Spleen (tissue), 11 donors: ENCODE measurements around the gene CRACR2A. TPM values are rescaled to one million over a fixed set of nuclear protein-coding genes. Genes with fewer than 3 reads are reported as not detected.

Source experiments
- DNase-seq: peaks from one replicate; pipeline ENCODE4 v3.0.0-alpha.2; 2020
- H3K27ac ChIP-seq, 8 donors: fragments of 200-600 bp; sonication (generic) in 7 of 8; 1 replicate in 4 of 8; 2 replicates in 4 of 8; pipeline versions ENCODE4 v1.5.0 to v1.8.0; 2016 to 2021; ENCODE audit warnings: inconsistent platforms in 4 of 8, mild to moderate bottlenecking in 4 of 8, moderate library complexity in 1 of 8
- H3K27me3 ChIP-seq, 7 donors: fragments of 200-600 bp; sonication (generic) in 6 of 7; replicated peaks in 1 of 7; 1 replicate in 4 of 7; 2 replicates in 3 of 7; pipeline versions ENCODE4 v1.5.0 to v1.8.0; 2016 to 2021; ENCODE audit warnings: inconsistent platforms in 3 of 7, mild to moderate bottlenecking in 1 of 7
- H3K36me3 ChIP-seq, 6 donors: fragments of 200-600 bp; sonication (generic) in 5 of 6; 1 replicate in 4 of 6; 2 replicates in 2 of 6; pipeline versions ENCODE4 v1.5.0 to v1.8.0; 2016 to 2021; ENCODE audit warnings: inconsistent platforms in 2 of 6
- H3K4me1 ChIP-seq, 6 donors: fragments of 200-600 bp; sonication (generic) in 5 of 6; 1 replicate in 3 of 6; 2 replicates in 3 of 6; pipeline versions ENCODE4 v1.5.0 to v1.8.0; 2016 to 2021; ENCODE audit warnings: inconsistent platforms in 3 of 6
- H3K4me3 ChIP-seq, 8 donors: fragments of 200-600 bp; sonication (generic) in 7 of 8; 1 replicate in 4 of 8; 2 replicates in 4 of 8; pipeline versions ENCODE4 v1.5.0 to v1.8.0; 2016 to 2021; ENCODE audit warnings: inconsistent platforms in 4 of 8, mild to moderate bottlenecking in 4 of 8, moderate library complexity in 2 of 8
- H3K9me3 ChIP-seq, 8 donors: fragments of 200-600 bp; sonication (generic) in 7 of 8; 1 replicate in 4 of 8; 2 replicates in 4 of 8; pipeline versions ENCODE4 v1.5.0 to v1.8.0; 2016 to 2021; ENCODE audit warnings: inconsistent platforms in 4 of 8
- POLR2A ChIP-seq, 3 donors: fragments of 450-650 bp; IDR thresholded peaks; one replicate each; pipeline ENCODE4 v1.5.1; 2017; ENCODE audit warnings: antibody characterized with exemption in 3 of 3, mild to moderate bottlenecking in 1 of 3
- POLR2AphosphoS5 ChIP-seq, 3 donors: sonication (generic); formaldehyde crosslinking; IDR thresholded peaks; one replicate each; pipeline ENCODE4 v1.5.1; 2017; ENCODE audit warnings: antibody characterized with exemption in 3 of 3
- WGBS, 5 donors: extraction: QIAGEN DNeasy Blood & Tissue Kit in 3 of 5; methylation state at CpG; one replicate each; pipeline versions ENCODE4 v1.1.5 to v1.1.7; 2013 to 2018; 5-methylcytosine and 5-hydroxymethylcytosine counted together
- intact Hi-C: fragments of 100-400 bp; cut with DNase I; formaldehyde crosslinking; loops from one replicate; pipeline ENCODE4 v1.15.0; 2023; ENCODE audit warnings: low total_unique reads
- polyA plus RNA-seq, 3 donors: library from polyadenylated mRNA; stranded (reverse); fragments of 200-250 nt; gene quantifications; one replicate each; pipeline ENCODE4 v1.2.1, GENCODE V29; 2013
- total RNA-seq, 7 donors: library from RNA; depleted of rRNA in 3 of 7; stranded (reverse); fragments of >200 nt in 3 of 7; fragmentation: NEBNext Ultra II Directional in 4 of 7; extraction: Animal tissue kit (Norgen Biotek cat#: 25700) in 4 of 7; gene quantifications; one replicate each; pipeline versions ENCODE4 v1.1.0 to v1.2.1, GENCODE V29; 2016 to 2021
- TF ChIP-seq, protein P1 (sequence below), 11 experiments: fragments of 200-600 bp in 7 of 11; fragments of 450-650 bp in 4 of 11; sonication (generic) in 4 of 11; IDR thresholded peaks in 8 of 11; conservative IDR thresholded peaks in 3 of 11; 1 replicate in 7 of 11; 2 replicates in 4 of 11; pipeline versions ENCODE4 v1.4.0 to v1.8.0; 2016 to 2021; ENCODE audit warnings: antibody characterized with exemption in 11 of 11, inconsistent platforms in 4 of 11, mild to moderate bottlenecking in 1 of 11
- donor health status: healthy with polysubstance abuse.
- donor health status: DM: no; HTN: no; CAD: no; lungs with moderate emphysema.
- donor health status: DM: no; HTN: no; CAD: no.
- donor health status: Bipolar disorder and iron deficiency.
- donor health status: healthy.
- donor health status: DM: no; HTN: no; CAD: no.
- donor health status: DM: yes; HTN: yes; CAD: no.

CRACR2A gene
- total and polyA plus RNA-seq, 10 donors, result 3.3 to 27.6 (median 21.1) TPM

DNA sequence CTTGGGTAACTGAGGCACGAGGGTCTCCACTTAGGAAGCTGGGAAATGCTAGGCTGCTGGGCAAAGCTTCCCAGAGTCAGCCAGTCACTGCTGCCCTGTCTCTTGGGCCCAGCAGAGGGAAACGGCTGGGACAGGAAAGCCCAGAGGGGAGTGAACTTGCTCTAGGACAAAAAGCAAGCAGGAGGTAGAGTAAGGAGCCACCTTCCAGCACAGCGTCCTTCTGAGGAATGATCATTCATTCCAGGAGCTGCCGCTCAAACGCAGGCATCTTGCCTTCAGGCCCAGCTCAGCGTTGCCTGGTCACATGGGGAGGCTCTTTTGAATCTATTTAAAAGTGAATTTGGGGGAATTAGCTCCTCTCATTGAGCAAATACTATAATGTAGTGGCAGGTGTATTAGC, 118.6 kb downstream of the CRACR2A start:
- Histone ChIP-seq H3K9me3 (no peaks in the 10 kb centered on the region), H3K27me3 (no peaks in the 10 kb centered on the region), H3K36me3 (peaks cover 0 to 91% (median 23%) of the 10 kb centered on the region in 6 donors), H3K4me1 (no peaks in the 10 kb centered on the region), H3K27ac (no peak overlapping the region), H3K4me3 (no peak overlapping the region)
- 86 to 96% (median 92%) methylated on average over 6 of the region's 6 CpGs for WGBS, 5 donors
- DNase-seq, result no peak
- intact Hi-C loops, result no loop called here
- TF ChIP-seq POLR2A (IDR thresholded peaks at IDR 0.05), result no peak
- TF ChIP-seq POLR2AphosphoS5 (IDR thresholded peaks at IDR 0.05), result no peak
- TF ChIP-seq, protein P1, sequence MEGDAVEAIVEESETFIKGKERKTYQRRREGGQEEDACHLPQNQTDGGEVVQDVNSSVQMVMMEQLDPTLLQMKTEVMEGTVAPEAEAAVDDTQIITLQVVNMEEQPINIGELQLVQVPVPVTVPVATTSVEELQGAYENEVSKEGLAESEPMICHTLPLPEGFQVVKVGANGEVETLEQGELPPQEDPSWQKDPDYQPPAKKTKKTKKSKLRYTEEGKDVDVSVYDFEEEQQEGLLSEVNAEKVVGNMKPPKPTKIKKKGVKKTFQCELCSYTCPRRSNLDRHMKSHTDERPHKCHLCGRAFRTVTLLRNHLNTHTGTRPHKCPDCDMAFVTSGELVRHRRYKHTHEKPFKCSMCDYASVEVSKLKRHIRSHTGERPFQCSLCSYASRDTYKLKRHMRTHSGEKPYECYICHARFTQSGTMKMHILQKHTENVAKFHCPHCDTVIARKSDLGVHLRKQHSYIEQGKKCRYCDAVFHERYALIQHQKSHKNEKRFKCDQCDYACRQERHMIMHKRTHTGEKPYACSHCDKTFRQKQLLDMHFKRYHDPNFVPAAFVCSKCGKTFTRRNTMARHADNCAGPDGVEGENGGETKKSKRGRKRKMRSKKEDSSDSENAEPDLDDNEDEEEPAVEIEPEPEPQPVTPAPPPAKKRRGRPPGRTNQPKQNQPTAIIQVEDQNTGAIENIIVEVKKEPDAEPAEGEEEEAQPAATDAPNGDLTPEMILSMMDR (IDR thresholded peaks at IDR 0.05 in 8 of 11, conservative IDR thresholded peaks at IDR 0.05 in 3 of 11), result no peak

DNA sequence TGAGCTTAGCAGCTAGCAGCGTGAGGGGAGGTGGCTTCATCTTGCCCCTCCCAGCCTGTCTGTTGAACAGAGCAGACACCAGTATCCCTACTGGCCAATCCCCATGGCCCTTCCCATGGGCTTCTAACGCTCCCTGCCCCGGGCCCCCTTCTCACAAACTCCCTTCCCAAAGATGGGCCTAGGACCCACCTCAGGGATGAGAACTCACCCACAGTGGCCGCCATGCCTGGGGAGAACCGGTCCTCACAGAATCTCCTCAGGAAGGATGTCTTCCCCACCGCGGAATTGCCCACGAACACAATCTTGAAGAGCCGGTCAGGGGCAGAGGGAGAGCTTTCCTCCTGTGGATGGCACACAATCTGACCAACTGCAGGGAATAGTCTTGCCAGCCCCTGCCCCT, 119.5 kb downstream of the CRACR2A start:
- 95 to 97% (median 95%) methylated on average over 5 to 9 of the region's 9 CpGs for WGBS, 5 donors
- no peaks in the 10 kb centered on the region for H3K4me1 ChIP-seq
- no peak for DNase-seq
- no peaks in the 10 kb centered on the region for H3K27me3 ChIP-seq
- H3K36me3 ChIP-seq, result peaks cover 0 to 93% (median 22%) of the 10 kb centered on the region in 6 donors
- H3K27ac ChIP-seq, result no peak overlapping the region
- H3K9me3 ChIP-seq, result no peaks in the 10 kb centered on the region
- intact Hi-C loops, result no loop called here
- TF ChIP-seq POLR2AphosphoS5 (IDR thresholded peaks at IDR 0.05) (no peak), POLR2A (IDR thresholded peaks at IDR 0.05) (no peak)
- TF ChIP-seq, protein P1 (IDR thresholded peaks at IDR 0.05 in 8 of 11, conservative IDR thresholded peaks at IDR 0.05 in 3 of 11), result no peak
- no peak overlapping the region for H3K4me3 ChIP-seq

DNA sequence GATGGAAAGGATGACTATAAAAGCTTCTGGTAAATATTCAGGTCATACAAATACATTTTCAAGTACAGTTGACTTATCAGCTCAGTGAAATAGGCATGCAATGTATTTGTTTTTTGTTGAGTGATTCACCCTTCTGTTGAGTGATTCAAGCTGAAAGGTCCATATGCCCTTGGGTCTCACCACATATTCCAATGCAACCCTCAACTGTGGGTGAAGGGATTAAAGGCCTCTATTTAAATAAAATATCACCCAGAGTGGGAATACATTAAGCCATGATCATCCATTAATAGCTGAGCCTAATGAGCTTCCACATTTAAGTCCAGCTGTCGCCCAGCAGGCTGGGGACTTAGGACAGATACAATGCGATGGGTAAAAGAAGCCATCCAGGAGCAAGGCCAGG, 120.2 kb downstream of the CRACR2A start:
- H3K27ac ChIP-seq, result no peak overlapping the region

DNA sequence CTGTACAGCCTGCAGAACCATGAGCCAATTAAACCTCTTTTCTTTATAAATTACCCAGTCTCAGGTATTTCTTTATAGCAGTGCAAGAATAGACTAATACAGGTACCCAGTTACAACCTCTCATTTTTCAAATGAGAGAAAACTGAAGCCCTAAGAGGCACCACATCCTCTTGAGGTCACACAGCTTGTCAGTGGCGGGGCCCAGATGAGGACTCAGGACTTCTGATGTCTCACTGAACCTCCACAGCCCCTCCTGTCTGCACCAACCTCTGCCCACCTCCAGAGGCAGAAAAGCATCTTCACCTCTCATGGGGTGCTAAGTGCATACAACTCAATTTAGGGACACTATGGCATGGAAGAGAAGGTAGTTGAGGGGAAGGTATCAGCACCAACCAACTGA, 120.7 kb downstream of the CRACR2A start:
- Histone ChIP-seq H3K27ac (no peak overlapping the region), H3K4me3 (no peak overlapping the region), H3K27me3 (no peaks in the 10 kb centered on the region), H3K4me1 (no peaks in the 10 kb centered on the region), H3K9me3 (no peaks in the 10 kb centered on the region), H3K36me3 (peaks cover 0 to 91% (median 19%) of the 10 kb centered on the region in 6 donors)
- TF ChIP-seq, protein P1 (IDR thresholded peaks at IDR 0.05 in 8 of 11, conservative IDR thresholded peaks at IDR 0.05 in 3 of 11), result no peak
- no peak for TF ChIP-seq POLR2AphosphoS5 (IDR thresholded peaks at IDR 0.05)
- TF ChIP-seq POLR2A (IDR thresholded peaks at IDR 0.05), result no peak
- 77 to 100% (median 90%) methylated on average over 1 of the region's 1 CpG for WGBS, 5 donors
- intact Hi-C loops, result no loop called here
- no peak for DNase-seq

More for the DNA sequence above, 120.2 kb downstream of the CRACR2A start:
- intact Hi-C loops, result no loop called here
- TF ChIP-seq POLR2A (IDR thresholded peaks at IDR 0.05), result no peak
- no peak for TF ChIP-seq POLR2AphosphoS5 (IDR thresholded peaks at IDR 0.05)
- TF ChIP-seq, protein P1 (IDR thresholded peaks at IDR 0.05 in 8 of 11, conservative IDR thresholded peaks at IDR 0.05 in 3 of 11), result no peak
- no peaks in the 10 kb centered on the region for H3K27me3 ChIP-seq
- H3K4me3 ChIP-seq, result no peak overlapping the region
- no peaks in the 10 kb centered on the region for H3K4me1 ChIP-seq
- H3K36me3 ChIP-seq, result peaks cover 0 to 91% (median 17%) of the 10 kb centered on the region in 6 donors
- no peaks in the 10 kb centered on the region for H3K9me3 ChIP-seq
- WGBS, 5 donors, result 89 to 94% (median 92%) methylated on average over 2 of the region's 2 CpGs
- no peak for DNase-seq
